Measurements from ENCODE around the gene GDPD3.

GRCh38 chr16:30115238-30115637 lies 1.9 kb upstream of the GDPD3 start:
- no peak for TF ChIP-seq POLR2A (IDR thresholded peaks at IDR 0.05)
- TF ChIP-seq CTCF (IDR thresholded peaks at IDR 0.05): no peak
